Liver (tissue), 9 donors: ENCODE data around the gene WSCD2. TPM values are rescaled to one million over a fixed set of nuclear protein-coding genes. Genes with fewer than 3 reads are reported as not detected.

Experiments
- DNase-seq: peaks from one replicate; pipeline ENCODE4 v3.0.0-alpha.2; 2017; ENCODE audit warnings: low spot score
- H3K27ac ChIP-seq, 2 donors: one replicate each; pipeline ENCODE4 v1.7.0; 2013; ENCODE audit warnings: inconsistent platforms in 2 of 2, low read length in 2 of 2, control low read depth in 1 of 2, low read depth in 1 of 2, mild to moderate bottlenecking in 1 of 2
- H3K27me3 ChIP-seq, 4 donors: one replicate each; pipeline versions ENCODE4 v1.6.1 to v1.7.0; 2013; ENCODE audit warnings: low read length in 3 of 4, inconsistent platforms in 1 of 4, mild to moderate bottlenecking in 1 of 4, moderate library complexity in 1 of 4; ENCODE audit not compliant: control insufficient read depth in 4 of 4, insufficient read depth in 4 of 4
- H3K36me3 ChIP-seq, 4 donors: one replicate each; pipeline versions ENCODE4 v1.6.1 to v1.7.0; 2013; ENCODE audit warnings: low read length in 3 of 4, mild to moderate bottlenecking in 3 of 4, low read depth in 1 of 4, moderate library complexity in 1 of 4; ENCODE audit not compliant: control insufficient read depth in 4 of 4, insufficient read depth in 3 of 4
- H3K4me1 ChIP-seq, 4 donors: one replicate each; pipeline versions ENCODE4 v1.6.1 to v1.7.0; 2013; ENCODE audit warnings: low read length in 3 of 4, mild to moderate bottlenecking in 3 of 4, moderate library complexity in 1 of 4; ENCODE audit not compliant: control insufficient read depth in 4 of 4, insufficient read depth in 4 of 4
- H3K4me3 ChIP-seq, 3 donors: one replicate each; pipeline versions ENCODE4 v1.6.1 to v1.7.0; 2013; ENCODE audit warnings: low read length in 3 of 3, control low read depth in 1 of 3, low read depth in 1 of 3, mild to moderate bottlenecking in 1 of 3
- H3K9ac ChIP-seq, 2 donors: one replicate each; pipeline ENCODE4 v1.7.0; 2013; ENCODE audit warnings: low read length in 2 of 2, mild to moderate bottlenecking in 2 of 2, moderate library complexity in 2 of 2, control low read depth in 1 of 2, low read depth in 1 of 2
- H3K9me3 ChIP-seq, 4 donors: one replicate each; pipeline versions ENCODE4 v1.6.1 to v1.7.0; 2013; ENCODE audit warnings: low read length in 3 of 4; ENCODE audit not compliant: control insufficient read depth in 4 of 4
- EGR1 ChIP-seq, 2 donors: IDR thresholded peaks; 2 replicates each; pipeline ENCODE4 v1.6.1; 2016 to 2018; ENCODE audit warnings: antibody characterized with exemption in 2 of 2, low read depth in 2 of 2
- FOXA1 ChIP-seq: IDR thresholded peaks from 2 replicates; pipeline ENCODE4 v1.6.1; 2016; ENCODE audit warnings: antibody characterized with exemption
- FOXA2 ChIP-seq: IDR thresholded peaks from 2 replicates; pipeline ENCODE4 v1.6.1; 2016; ENCODE audit warnings: antibody characterized with exemption
- GABPA ChIP-seq, 2 donors: IDR thresholded peaks in 1 of 2; conservative IDR thresholded peaks in 1 of 2; 2 replicates each; pipeline ENCODE4 v1.6.1; 2016; ENCODE audit warnings: antibody characterized with exemption in 2 of 2, mild to moderate bottlenecking in 1 of 2, moderate library complexity in 1 of 2
- HNF4A ChIP-seq, 2 donors: conservative IDR thresholded peaks; 2 replicates each; pipeline ENCODE4 v1.6.1; 2016; ENCODE audit warnings: antibody characterized with exemption in 2 of 2, mild to moderate bottlenecking in 2 of 2
- HNF4G ChIP-seq: IDR thresholded peaks from 2 replicates; pipeline ENCODE4 v1.6.1; 2016; ENCODE audit warnings: antibody characterized with exemption
- JUND ChIP-seq, 2 donors: IDR thresholded peaks; 2 replicates each; pipeline ENCODE4 v1.6.1; 2016; ENCODE audit warnings: antibody characterized with exemption in 2 of 2
- NR2F2 ChIP-seq: IDR thresholded peaks from 2 replicates; pipeline ENCODE4 v1.6.1; 2016; ENCODE audit warnings: antibody characterized with exemption
- RAD21 ChIP-seq, 2 donors: IDR thresholded peaks; 2 replicates each; pipeline ENCODE4 v1.6.1; 2016; ENCODE audit warnings: antibody characterized with exemption in 2 of 2, mild to moderate bottlenecking in 2 of 2
- RXRA ChIP-seq, 2 donors: IDR thresholded peaks; 2 replicates each; pipeline ENCODE4 v1.6.1; 2017 to 2018; ENCODE audit warnings: antibody characterized with exemption in 2 of 2, mild to moderate bottlenecking in 1 of 2
- SP1 ChIP-seq: IDR thresholded peaks from 2 replicates; pipeline ENCODE4 v1.6.1; 2018; ENCODE audit warnings: antibody characterized with exemption, mild to moderate bottlenecking
- TAF1 ChIP-seq: conservative IDR thresholded peaks from 2 replicates; pipeline ENCODE4 v1.6.1; 2016; ENCODE audit warnings: antibody characterized with exemption, mild to moderate bottlenecking
- YY1 ChIP-seq: IDR thresholded peaks from 2 replicates; pipeline ENCODE4 v1.6.1; 2016; ENCODE audit warnings: antibody characterized with exemption, mild to moderate bottlenecking
- WGBS: extraction: QIAGEN DNeasy Blood & Tissue Kit; methylation state at CpG from one replicate; pipeline ENCODE4 v1.1.7; 2013; 5-methylcytosine and 5-hydroxymethylcytosine counted together
- polyA plus RNA-seq, 2 donors: library from polyadenylated mRNA; stranded (reverse) in 1 of 2; unstranded in 1 of 2; fragments of 200-250 nt in 1 of 2; fragments of >200 nt in 1 of 2; fragmentation: Nextera tagmentation in 1 of 2; extraction: Ambion mirVana in 1 of 2; gene quantifications; one replicate each; pipeline versions ENCODE4 v1.2.1 to v1.2.3, GENCODE V29; 2013 to 2015
- total RNA-seq, 2 donors: library from RNA; depleted of rRNA; stranded (reverse); fragments of >200 nt; gene quantifications; one replicate each; pipeline ENCODE4 v1.2.3, GENCODE V29; 2014
- TF ChIP-seq, protein P1 (sequence below): IDR thresholded peaks from 2 replicates; pipeline ENCODE4 v1.6.1; 2016; ENCODE audit warnings: antibody characterized with exemption
- TF ChIP-seq, protein P2 (sequence below): IDR thresholded peaks from 2 replicates; pipeline ENCODE4 v1.6.1; 2016; ENCODE audit warnings: antibody characterized with exemption, mild to moderate bottlenecking
- TF ChIP-seq, protein P3 (sequence below): fragments of 150-350 bp; IDR thresholded peaks from 2 replicates; pipeline ENCODE4 v1.5.1; 2017; ENCODE audit warnings: improper control_type of control experiment, low read depth, low read length; ENCODE audit not compliant: missing input control
- TF ChIP-seq, protein P4 (sequence below): IDR thresholded peaks from 2 replicates; pipeline ENCODE4 v1.6.1; 2016; ENCODE audit warnings: antibody characterized with exemption
- TF ChIP-seq, protein P5 (sequence below): IDR thresholded peaks from 2 replicates; pipeline ENCODE4 v1.6.1; 2016; ENCODE audit warnings: antibody characterized with exemption
- donor health status: healthy.
- donor health status: healthy.
- donor health status: healthy.
- donor health status: healthy.
- donor health status: healthy.

WSCD2 gene
- total and polyA plus RNA-seq, 4 donors, result under 0.01 to 0.09 (median 0.05) TPM; not detected in 1

GRCh38 chr12:108194585-108194984, 65.5 kb downstream of the WSCD2 start:
- no peaks in the 10 kb centered on the region for H3K36me3 ChIP-seq
- no peaks in the 10 kb centered on the region for H3K9me3 ChIP-seq
- H3K4me3 ChIP-seq, result no peak overlapping the region
- no peak overlapping the region for H3K9ac ChIP-seq
- no peaks in the 10 kb centered on the region for H3K27me3 ChIP-seq
- TF ChIP-seq GABPA (IDR thresholded peaks at IDR 0.05 in 1 of 2, conservative IDR thresholded peaks at IDR 0.05 in 1 of 2) (no peak), NR2F2 (no peak), HNF4G (no peak), RXRA (IDR thresholded peaks at IDR 0.05) (no peak), FOXA1 (no peak), TAF1 (no peak), FOXA2 (no peak), RAD21 (IDR thresholded peaks at IDR 0.05) (no peak), YY1 (no peak), JUND (IDR thresholded peaks at IDR 0.05) (no peak)
- TF ChIP-seq, protein P1, sequence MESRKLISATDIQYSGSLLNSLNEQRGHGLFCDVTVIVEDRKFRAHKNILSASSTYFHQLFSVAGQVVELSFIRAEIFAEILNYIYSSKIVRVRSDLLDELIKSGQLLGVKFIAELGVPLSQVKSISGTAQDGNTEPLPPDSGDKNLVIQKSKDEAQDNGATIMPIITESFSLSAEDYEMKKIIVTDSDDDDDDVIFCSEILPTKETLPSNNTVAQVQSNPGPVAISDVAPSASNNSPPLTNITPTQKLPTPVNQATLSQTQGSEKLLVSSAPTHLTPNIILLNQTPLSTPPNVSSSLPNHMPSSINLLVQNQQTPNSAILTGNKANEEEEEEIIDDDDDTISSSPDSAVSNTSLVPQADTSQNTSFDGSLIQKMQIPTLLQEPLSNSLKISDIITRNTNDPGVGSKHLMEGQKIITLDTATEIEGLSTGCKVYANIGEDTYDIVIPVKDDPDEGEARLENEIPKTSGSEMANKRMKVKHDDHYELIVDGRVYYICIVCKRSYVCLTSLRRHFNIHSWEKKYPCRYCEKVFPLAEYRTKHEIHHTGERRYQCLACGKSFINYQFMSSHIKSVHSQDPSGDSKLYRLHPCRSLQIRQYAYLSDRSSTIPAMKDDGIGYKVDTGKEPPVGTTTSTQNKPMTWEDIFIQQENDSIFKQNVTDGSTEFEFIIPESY, result no peak
- TF ChIP-seq, protein P2, sequence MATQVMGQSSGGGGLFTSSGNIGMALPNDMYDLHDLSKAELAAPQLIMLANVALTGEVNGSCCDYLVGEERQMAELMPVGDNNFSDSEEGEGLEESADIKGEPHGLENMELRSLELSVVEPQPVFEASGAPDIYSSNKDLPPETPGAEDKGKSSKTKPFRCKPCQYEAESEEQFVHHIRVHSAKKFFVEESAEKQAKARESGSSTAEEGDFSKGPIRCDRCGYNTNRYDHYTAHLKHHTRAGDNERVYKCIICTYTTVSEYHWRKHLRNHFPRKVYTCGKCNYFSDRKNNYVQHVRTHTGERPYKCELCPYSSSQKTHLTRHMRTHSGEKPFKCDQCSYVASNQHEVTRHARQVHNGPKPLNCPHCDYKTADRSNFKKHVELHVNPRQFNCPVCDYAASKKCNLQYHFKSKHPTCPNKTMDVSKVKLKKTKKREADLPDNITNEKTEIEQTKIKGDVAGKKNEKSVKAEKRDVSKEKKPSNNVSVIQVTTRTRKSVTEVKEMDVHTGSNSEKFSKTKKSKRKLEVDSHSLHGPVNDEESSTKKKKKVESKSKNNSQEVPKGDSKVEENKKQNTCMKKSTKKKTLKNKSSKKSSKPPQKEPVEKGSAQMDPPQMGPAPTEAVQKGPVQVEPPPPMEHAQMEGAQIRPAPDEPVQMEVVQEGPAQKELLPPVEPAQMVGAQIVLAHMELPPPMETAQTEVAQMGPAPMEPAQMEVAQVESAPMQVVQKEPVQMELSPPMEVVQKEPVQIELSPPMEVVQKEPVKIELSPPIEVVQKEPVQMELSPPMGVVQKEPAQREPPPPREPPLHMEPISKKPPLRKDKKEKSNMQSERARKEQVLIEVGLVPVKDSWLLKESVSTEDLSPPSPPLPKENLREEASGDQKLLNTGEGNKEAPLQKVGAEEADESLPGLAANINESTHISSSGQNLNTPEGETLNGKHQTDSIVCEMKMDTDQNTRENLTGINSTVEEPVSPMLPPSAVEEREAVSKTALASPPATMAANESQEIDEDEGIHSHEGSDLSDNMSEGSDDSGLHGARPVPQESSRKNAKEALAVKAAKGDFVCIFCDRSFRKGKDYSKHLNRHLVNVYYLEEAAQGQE, result no peak
- no peak for DNase-seq
- WGBS, result 54% methylated on average over 1 of the region's 1 CpG
- no peak overlapping the region for H3K27ac ChIP-seq
- no peaks in the 10 kb centered on the region for H3K4me1 ChIP-seq

- Histone ChIP-seq H3K4me3 (no peak overlapping the region), H3K9me3 (no peaks in the 10 kb centered on the region), H3K4me1 (no peaks in the 10 kb centered on the region), H3K36me3 (no peaks in the 10 kb centered on the region), H3K27me3 (peaks cover 0 to 3% (median 0%) of the 10 kb centered on the region in 4 donors), H3K27ac (no peak overlapping the region), H3K9ac (no peak overlapping the region)
- DNase-seq, result no peak
- TF ChIP-seq TAF1 (no peak), EGR1 (IDR thresholded peaks at IDR 0.05; ENCODE audit: low read depth in 2 of 2) (no peak), FOXA2 (no peak), HNF4G (no peak), JUND (IDR thresholded peaks at IDR 0.05) (no peak), GABPA (IDR thresholded peaks at IDR 0.05 in 1 of 2, conservative IDR thresholded peaks at IDR 0.05 in 1 of 2) (no peak), RAD21 (IDR thresholded peaks at IDR 0.05) (no peak), YY1 (no peak), RXRA (IDR thresholded peaks at IDR 0.05) (no peak), NR2F2 (no peak), HNF4A (conservative IDR thresholded peaks at IDR 0.05) (no peak), SP1 (no peak), FOXA1 (no peak)
- TF ChIP-seq, protein P2, result no peak
- TF ChIP-seq, protein P3, sequence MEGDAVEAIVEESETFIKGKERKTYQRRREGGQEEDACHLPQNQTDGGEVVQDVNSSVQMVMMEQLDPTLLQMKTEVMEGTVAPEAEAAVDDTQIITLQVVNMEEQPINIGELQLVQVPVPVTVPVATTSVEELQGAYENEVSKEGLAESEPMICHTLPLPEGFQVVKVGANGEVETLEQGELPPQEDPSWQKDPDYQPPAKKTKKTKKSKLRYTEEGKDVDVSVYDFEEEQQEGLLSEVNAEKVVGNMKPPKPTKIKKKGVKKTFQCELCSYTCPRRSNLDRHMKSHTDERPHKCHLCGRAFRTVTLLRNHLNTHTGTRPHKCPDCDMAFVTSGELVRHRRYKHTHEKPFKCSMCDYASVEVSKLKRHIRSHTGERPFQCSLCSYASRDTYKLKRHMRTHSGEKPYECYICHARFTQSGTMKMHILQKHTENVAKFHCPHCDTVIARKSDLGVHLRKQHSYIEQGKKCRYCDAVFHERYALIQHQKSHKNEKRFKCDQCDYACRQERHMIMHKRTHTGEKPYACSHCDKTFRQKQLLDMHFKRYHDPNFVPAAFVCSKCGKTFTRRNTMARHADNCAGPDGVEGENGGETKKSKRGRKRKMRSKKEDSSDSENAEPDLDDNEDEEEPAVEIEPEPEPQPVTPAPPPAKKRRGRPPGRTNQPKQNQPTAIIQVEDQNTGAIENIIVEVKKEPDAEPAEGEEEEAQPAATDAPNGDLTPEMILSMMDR, result no peak
- TF ChIP-seq, protein P4, sequence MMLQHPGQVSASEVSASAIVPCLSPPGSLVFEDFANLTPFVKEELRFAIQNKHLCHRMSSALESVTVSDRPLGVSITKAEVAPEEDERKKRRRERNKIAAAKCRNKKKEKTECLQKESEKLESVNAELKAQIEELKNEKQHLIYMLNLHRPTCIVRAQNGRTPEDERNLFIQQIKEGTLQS, result no peak
- TF ChIP-seq, protein P5, sequence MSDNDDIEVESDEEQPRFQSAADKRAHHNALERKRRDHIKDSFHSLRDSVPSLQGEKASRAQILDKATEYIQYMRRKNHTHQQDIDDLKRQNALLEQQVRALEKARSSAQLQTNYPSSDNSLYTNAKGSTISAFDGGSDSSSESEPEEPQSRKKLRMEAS, result no peak
- TF ChIP-seq, protein P1, result no peak
- WGBS, result 81% methylated on average over 1 of the region's 1 CpG
These were observed 67.2 kb downstream of the WSCD2 start for GRCh38 chr12:108196319-108196718.
